Lower lobe of right lung (tissue), 2 donors: ENCODE measurements around the gene AURKA. TPM values are rescaled to one million over a fixed set of nuclear protein-coding genes. Genes with fewer than 3 reads are reported as not detected.
A peak's percentile ranks its signal among the peaks of the same experiment; 100 is the strongest.

ENCODE experiments used
- ATAC-seq, 2 donors: fragments of 200-7000 bp; cut with Tn5 transposase; one replicate each; pipeline ENCODE4 v1.9.1; 2020 to 2022; ENCODE audit warnings: mild to moderate bottlenecking in 2 of 2, moderate library complexity in 2 of 2
- DNase-seq: peaks from one replicate; pipeline ENCODE4 v3.0.0-alpha.2; 2020
- H3K27ac ChIP-seq: fragments of 200-600 bp; one replicate; pipeline ENCODE4 v1.8.0; 2022
- H3K27me3 ChIP-seq: fragments of 200-600 bp; one replicate; pipeline ENCODE4 v1.8.0; 2022; ENCODE audit warnings: low read depth
- H3K36me3 ChIP-seq: fragments of 200-600 bp; one replicate; pipeline ENCODE4 v1.8.0; 2022; ENCODE audit warnings: mild to moderate bottlenecking
- H3K4me1 ChIP-seq: fragments of 200-600 bp; one replicate; pipeline ENCODE4 v1.8.0; 2022
- H3K4me3 ChIP-seq: fragments of 200-600 bp; one replicate; pipeline ENCODE4 v1.8.0; 2022; ENCODE audit warnings: mild to moderate bottlenecking
- H3K9me3 ChIP-seq: fragments of 200-600 bp; one replicate; pipeline ENCODE4 v1.8.0; 2022
- CTCF ChIP-seq: fragments of 200-600 bp; IDR thresholded peaks from one replicate; pipeline ENCODE4 v1.8.0; 2022; ENCODE audit warnings: antibody characterized with exemption, mild to moderate bottlenecking
- intact Hi-C: fragments of 100-400 bp; cut with DNase I; formaldehyde crosslinking; loops from one replicate; pipeline ENCODE4 v1.11.0; 2022
- total RNA-seq: library from RNA; stranded (reverse); fragmentation: NEBNext Ultra II Directional; extraction: Animal tissue kit (Norgen Biotek cat#: 25700); gene quantifications from one replicate; pipeline ENCODE4 v1.2.1, GENCODE V29; 2021
- donor health status: DM: no; HTN: yes; CAD: no; lungs with severe emphysema.

The AURKA gene
- total RNA-seq, 1 donor from 2014 or later, result 2.5 TPM

- Histone ChIP-seq H3K9me3 (no peaks in the 10 kb centered on the region), H3K4me1 (peaks cover 14% of the 10 kb centered on the region), H3K36me3 (peaks cover 17% of the 10 kb centered on the region), H3K4me3 (peak overlapping the region; percentile 95), H3K27me3 (no peaks in the 10 kb centered on the region), H3K27ac (peak overlapping the region; percentile 85)
- DNase-seq (no peak), ATAC-seq (no peak)
- no peak for TF ChIP-seq CTCF
- intact Hi-C loops, result no loop called here
Measured at GRCh38 chr20:56360133-56360907, 31.7 kb downstream of the AURKA start.

GRCh38 chr20:56359212-56360132 is 32.5 kb downstream of the AURKA start:
- intact Hi-C loops, result no loop called here
- ATAC-seq (peak; percentile 62 to 72), DNase-seq (peak; percentile 71)

GRCh38 chr20:56358600-56359211 is 33.3 kb downstream of the AURKA start, which contains the start of gene FAM210B:
Gene FAM210B (plus strand): TSS chr20:56358974. CDS start chr20:56359006, 32 bp downstream.
- intact Hi-C loops, result no loop called here
- Histone ChIP-seq H3K36me3 (peaks cover 9% of the 10 kb centered on the region), H3K27ac (peak within 1 kb of the TSS; percentile 85), H3K4me1 (peaks cover 14% of the 10 kb centered on the region), H3K9me3 (no peaks in the 10 kb centered on the region), H3K4me3 (peak within 1 kb of the TSS; percentile 95), H3K27me3 (no peaks in the 10 kb centered on the region)
- TF ChIP-seq CTCF, result no peak
- DNase-seq (peak; percentile 93), ATAC-seq (peak; percentile 99)

More at GRCh38 chr20:56359212-56360132, 32.5 kb downstream of the AURKA start:
- no peak for TF ChIP-seq CTCF
- Histone ChIP-seq H3K27me3 (no peaks in the 10 kb centered on the region), H3K4me3 (peak overlapping the region; percentile 95), H3K4me1 (peaks cover 14% of the 10 kb centered on the region), H3K36me3 (peaks cover 9% of the 10 kb centered on the region), H3K9me3 (no peaks in the 10 kb centered on the region), H3K27ac (peak overlapping the region; percentile 85)

- Histone ChIP-seq H3K4me1 (peaks cover 14% of the 10 kb centered on the region), H3K27ac (no peak overlapping the region), H3K9me3 (no peaks in the 10 kb centered on the region), H3K36me3 (peaks cover 9% of the 10 kb centered on the region), H3K4me3 (no peak overlapping the region), H3K27me3 (no peaks in the 10 kb centered on the region)
- DNase-seq, result no peak
- ATAC-seq, result no peak
- TF ChIP-seq CTCF, result no peak
- intact Hi-C loops, result no loop called here
Measured at GRCh38 chr20:56358070-56358469, 33.9 kb downstream of the AURKA start.

GRCh38 chr20:56353356-56353755 is 38.7 kb downstream of the AURKA start:
- intact Hi-C loops, result no loop called here
- Histone ChIP-seq H3K4me3 (no peak overlapping the region), H3K27me3 (peaks cover 7% of the 10 kb centered on the region), H3K4me1 (no peaks in the 10 kb centered on the region), H3K36me3 (no peaks in the 10 kb centered on the region), H3K9me3 (no peaks in the 10 kb centered on the region), H3K27ac (no peak overlapping the region)
- TF ChIP-seq CTCF, result no peak
- ATAC-seq, result no peak
- DNase-seq, result no peak
